T-helper 2 cell (primary cell): ENCODE results near the gene ACSL3.

Source experiments
- DNase-seq, 5 experiments: peaks; one replicate each; pipeline versions ENCODE4 v3.0.0 to v3.0.0-alpha.2; 2012 to 2022

The ACSL3 gene

GRCh38 chr2:222944552-222944951, 83.7 kb downstream of the ACSL3 start:
- no peak for DNase-seq

DNA sequence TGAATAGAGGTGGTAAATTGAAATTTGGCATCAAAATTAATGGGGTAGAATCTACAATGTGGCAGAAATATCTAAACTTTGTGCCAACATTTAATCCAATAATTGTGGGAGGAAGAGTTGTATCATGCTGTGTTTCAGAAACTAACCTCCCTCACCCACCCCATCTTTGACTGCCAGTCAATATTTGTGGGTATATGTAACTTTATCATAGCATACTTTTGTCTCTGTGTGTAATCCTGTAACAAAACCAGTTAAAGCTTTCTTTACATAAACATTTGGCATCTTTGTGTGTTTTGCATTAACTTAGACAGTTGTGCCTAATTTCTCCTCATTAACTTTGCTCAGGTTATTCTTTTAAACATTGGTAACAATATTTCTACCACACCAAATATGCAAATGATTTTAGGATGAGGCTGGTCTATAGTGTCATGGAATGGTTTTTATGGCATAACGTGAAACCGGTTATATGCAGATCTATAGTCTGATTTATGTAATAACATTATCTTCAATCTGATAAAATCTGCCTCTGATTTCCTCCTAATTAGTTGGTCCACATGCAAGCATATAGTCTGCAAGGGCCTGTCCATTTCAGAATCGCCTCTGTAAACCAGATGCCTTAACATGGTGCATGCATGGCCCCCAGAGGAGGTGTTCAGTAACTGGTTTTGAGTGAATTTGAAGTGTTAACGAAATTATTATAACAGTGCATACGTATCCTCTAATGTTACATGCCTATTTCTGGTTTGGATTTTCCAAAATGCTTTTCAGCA, 84.3 kb downstream of the ACSL3 start:
- no peak for DNase-seq

DNA sequence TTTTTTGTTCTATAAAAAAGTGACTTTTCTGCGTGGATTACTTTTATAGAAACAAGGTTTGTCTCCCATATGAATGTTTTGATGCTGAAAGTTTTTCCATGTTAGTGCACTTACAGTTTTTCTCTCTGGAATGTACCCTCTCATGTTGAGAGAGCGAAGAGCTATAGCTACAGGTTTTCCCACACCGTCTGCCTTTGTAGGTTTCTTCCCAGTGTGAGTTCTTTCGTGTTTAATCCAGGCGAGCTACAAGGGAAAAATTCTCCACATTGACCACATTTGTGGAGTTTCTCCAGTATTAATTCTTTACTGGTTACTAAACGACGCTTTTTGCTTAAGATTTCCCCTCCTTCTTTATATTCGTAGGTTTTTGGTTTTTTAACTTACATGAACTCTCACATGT, 85.1 kb downstream of the ACSL3 start:
- DNase-seq, result no peak

GRCh38 chr2:222946700-222947287, 86.0 kb downstream of the ACSL3 start:
- DNase-seq, result no peak

DNA sequence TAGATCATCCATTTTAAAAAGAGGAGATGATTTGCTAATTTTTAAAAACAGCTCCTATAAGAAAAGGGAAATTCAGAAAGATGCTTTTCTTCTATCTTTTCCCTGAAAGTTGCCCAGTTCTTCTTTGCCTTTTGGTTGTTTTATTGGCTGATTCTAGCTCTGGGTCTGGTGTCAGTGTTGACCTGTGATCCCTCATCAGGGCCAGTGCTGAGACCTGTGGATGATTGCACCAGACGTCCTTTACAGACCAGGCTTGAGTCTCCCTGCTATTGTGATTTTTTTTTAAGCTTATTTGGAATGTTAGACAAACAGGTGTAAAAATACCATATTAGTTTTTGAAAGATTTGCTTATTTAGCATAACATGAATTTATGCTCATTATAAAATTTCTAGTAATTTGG, 88.2 kb downstream of the ACSL3 start:
- DNase-seq, result no peak

- DNase-seq, result no peak
Observed at GRCh38 chr2:222949690-222950323, 89.0 kb downstream of the ACSL3 start.

DNA sequence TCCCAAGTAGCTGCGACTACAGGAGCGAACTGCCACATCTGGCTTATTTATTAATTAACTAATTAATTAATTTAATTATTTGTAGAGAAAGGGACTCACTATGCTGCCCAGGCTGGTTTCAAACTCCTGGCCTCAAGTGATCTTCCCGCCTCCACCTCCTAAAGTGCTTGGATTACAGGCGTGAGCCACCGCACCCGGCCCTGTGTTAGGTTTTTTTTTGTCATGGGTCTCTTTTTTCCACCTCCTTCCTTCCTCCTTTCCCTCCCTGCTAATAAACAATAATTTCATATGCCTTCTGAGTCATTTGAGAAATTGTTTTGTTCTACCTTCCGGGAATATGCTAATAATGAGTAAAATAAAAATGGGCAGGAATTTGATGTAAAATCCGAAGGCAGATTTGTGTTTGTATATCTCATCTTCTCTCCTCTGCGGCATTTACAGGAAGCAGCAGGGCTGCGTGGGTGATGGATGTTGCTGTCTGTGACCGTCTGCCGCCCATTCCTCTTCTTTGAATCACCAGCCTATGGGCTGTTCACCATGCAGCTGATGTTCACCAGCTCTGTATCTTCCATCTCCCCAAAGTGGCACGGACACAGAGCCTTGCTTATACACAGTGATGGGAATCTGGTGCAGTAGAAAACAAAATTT, 89.9 kb downstream of the ACSL3 start:
- DNase-seq, result no peak

DNA sequence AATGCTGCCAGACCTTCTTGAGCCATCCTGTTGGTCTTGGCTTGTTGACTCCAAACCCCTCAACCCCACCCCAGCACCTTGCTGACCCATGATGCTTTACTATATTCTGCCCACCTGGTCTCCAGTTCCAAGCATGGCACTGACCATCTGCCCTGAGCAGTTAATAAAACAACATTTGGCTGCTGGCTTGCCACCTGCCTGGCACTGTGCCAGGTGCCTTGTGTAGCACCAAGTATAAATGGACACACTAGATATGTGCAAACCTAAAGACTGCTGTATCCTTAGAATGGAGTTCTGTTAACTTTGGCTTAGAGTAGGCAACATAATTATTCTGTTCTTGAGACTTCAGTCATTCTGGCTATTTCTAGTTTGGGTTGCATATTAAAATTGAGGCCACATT, 91.4 kb downstream of the ACSL3 start:
- DNase-seq, result no peak

DNA sequence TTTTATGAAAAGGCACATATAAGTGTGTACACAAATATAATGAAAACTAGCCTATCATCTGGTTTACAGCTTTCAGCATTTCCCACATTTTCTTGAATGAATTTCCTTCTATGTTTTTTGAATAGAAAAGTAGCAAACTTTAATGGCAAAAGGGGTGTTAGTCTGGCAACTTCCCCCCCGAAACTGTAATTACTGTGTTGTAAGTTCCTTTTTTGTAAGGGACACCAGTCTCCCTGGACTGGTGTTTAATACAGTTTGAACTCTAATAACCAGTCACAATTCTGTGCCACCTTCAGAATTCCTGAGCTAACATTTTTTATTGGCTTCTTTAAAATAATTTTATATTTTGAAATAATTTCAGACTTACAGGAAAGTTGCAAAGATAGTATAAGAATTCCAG, 94.2 kb downstream of the ACSL3 start:
- DNase-seq, result no peak

DNA sequence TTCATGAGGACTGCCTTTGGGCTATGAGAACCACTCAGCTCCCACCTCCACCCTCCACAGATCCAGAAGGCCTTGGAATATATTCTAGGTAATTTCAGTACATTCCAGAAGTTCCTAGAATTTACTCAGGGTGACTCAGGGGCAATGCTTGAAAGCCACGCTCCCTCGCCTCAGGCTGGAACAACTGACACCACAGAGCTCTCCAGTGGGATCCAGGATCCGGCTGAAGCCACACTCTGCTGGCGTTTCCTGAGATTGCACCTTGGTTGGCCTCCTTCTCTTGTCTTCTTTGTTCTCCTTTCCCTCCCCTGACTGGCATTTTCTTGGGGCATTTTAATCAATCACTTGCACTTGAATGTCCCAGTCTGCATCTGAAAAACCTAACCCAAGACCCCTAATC, 98.5 kb downstream of the ACSL3 start:
- no peak for DNase-seq

DNA sequence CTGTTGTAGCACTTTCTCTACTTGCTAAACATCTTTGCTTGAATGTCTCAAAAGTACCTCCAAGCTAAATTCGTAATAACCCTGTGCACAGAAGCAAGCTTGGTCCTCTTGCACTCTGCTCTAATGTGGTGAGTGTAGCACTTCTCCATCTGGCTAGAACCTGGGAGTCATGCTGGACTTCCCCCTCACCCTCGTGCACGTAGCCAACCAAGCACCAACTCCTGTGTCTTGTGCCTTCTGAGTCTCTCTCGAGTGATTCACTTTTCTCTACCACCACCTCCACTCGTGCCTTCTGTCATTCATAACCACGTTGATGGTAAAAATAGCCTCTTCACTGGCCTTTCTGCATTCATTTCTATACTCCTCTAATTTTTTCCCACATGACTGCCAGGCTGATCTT, 99.3 kb downstream of the ACSL3 start:
- no peak for DNase-seq

DNA sequence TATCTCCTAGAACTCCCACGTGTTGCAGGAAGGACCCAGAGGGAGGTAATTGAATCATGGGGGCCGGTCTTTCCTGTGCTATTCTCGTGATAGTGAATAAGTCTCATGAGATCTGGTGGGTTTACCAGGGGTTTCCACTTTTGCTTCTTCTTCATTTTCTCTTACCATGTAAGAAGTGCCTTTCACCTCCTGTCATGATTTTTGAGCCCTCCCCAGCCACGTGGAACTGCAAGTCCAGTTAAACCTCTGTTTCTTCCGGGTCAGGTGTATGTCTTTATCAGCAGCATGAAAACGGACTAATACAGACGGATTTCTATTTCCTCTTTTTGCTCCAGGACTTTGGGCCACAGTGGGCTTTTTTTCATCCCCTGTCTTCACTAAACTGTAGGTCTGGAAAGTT, 102.8 kb downstream of the ACSL3 start:
- DNase-seq, result no peak

DNA sequence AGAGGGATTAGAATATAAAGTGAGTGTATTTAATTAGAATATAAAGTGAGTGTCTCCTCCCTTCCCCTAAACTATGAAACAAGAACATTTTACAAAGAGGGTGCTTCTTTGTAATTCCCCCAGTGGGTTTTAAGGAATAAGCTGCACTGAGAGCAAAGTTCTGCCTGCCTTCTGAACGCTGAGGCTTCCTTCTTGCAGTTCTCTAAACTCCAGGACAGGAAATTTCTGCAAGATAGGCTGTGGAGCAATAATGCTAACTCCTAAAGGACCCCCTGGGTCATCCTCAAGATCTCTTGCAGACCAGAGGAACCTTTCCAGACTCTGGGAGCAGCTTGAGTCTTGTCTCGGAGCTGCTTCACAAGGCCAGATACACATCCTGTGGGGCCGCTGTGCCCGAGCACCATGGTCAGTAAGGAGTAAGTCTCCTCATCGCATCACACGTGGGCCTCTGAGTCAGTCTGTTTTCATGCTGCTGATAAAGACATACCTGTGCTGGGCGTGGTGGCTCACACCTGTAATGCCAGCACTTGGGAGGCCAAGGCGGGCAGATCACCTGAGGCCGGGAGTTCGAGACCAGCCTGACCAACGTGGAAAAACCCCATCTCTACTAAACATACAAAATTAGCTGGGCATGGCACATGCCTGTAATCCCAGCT, 103.7 kb downstream of the ACSL3 start:
- DNase-seq, result no peak

- DNase-seq, result no peak
Observed at GRCh38 chr2:222965555-222965954, 104.7 kb downstream of the ACSL3 start.

GRCh38 chr2:222968550-222969155, 107.8 kb downstream of the ACSL3 start:
- no peak for DNase-seq

DNA sequence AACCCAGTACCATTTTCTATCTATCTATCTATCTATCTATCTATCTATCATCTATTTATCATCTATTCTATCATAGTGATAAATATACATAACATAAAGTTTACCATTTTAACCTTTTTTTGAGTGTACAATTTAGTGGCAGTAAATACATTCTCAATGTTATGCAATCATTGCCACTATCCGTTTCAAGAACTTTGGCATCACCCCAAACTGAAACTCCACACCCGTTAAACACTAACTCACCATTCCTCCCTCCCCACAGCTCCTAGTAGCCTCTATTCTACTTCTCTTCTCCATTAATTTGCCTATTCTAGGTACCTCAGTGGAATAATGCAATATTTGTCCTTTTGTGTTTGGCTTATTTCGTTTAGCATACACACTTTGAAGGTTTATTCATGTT, 108.7 kb downstream of the ACSL3 start:
- no peak for DNase-seq

DNA sequence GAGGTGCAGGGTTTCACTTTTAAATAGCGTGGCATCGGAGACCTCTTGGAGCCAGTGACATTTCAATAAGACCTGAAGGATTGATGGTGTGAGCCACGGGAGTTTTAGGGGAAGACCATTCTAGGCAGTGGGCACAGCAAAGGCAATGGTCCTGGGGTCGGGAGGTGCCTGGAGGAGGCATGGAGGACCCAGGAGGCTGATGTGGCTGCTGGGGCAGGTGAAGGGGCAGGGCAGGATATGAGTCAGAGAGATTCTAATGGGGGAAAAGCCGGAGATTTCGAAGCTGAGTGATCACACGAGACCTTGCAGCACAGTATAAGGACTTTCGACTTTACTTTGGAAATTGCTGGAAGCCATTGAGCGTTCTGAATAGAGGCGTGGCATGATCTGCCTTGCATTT, 111.6 kb downstream of the ACSL3 start:
- DNase-seq, result no peak

DNA sequence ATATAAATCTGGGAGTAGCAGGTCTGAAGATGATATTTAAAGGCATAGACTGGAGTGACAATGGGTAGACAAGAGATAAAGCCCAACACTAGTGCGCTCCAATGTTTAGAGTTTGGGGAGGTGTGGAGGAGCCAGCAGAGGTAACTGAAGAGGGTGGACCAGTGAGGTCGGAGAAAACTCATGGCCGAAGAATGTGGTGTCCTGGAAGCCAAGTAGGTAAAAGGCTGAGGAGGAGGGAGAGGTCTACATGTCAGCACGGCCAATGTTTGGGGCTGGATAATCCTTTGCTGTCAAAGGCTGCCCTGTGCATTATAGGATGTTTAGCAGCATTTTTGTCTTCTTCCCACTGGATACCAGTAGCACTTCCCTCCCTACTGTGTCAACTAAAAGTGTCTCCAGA, 112.4 kb downstream of the ACSL3 start:
- DNase-seq, result no peak

DNA sequence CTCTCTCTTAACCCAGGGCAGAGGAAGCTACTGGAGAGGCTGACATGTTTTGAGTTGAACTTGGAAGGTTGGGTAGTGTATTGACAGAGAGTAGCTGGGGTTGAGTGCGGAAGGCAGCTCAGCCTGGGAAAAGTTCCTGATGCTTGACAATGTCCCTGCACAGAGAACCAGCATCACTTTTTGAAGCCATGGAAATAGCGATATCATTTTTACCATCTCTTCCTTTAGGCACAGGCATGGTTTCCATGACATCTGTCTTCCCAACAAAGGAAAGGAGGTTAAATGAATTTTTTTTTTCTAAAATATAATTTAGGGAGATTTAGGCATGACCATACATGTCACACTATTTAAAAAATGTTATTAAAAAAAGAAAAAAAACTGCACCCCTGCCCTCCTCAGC, 112.9 kb downstream of the ACSL3 start:
- DNase-seq, result no peak

- no peak for DNase-seq
Observed at GRCh38 chr2:222976521-222977061, 115.8 kb downstream of the ACSL3 start.

DNA sequence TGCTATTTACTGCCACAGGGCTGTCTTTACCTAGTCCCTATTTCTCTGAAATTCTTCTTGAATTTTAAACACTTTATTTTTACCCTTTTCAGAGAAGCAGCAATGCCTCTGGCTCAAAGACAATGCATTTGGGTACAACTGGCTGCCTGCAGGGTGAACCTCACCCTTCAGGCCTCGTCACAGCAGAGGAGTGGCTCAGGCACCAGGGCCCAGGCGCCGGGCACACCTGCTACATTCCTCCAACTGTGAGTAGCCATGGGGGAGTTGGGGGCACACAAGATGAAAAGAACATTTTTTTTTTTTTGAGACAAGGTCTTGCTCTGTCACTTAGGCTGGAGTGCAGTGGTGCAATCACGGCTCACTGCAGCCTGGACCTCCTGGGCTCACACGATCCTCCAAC, 116.3 kb downstream of the ACSL3 start:
- no peak for DNase-seq

DNA sequence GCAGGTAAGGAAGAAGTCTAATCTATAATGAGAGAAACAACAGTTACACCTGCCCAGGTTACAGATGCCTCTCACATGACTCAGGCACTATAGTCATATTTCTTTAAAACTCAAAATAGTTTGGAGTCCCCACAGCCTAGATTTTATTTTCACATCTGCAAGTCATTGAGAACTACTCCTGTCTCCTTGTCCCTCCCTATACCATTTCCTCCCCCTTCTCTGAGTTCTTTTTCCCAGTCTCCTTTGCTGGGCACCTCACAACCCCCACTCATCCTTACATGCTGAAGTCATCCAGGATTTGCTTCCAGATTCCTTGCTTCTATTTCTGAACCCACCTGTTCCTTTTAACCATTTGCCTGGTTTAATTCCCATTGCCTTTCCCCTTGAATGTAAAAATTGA, 118.0 kb downstream of the ACSL3 start:
- no peak for DNase-seq

DNA sequence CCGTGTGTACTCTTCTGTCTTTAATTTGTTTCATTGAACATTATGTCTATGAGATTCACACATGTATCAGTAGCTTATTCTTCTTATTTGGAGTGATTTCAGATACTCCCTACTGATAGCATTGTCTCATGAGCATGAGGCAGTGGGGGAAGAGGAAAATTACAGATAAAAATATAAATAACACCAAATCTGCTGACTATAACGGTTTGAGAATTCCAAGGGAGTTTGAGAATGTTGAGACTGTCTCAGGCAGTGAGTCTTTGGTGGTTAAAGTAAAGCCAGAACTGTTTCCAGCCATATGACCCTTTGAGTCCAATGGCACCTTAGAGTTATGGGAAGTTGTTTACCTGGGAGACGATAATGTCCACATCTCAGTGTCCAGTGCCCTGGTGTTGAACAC, 118.6 kb downstream of the ACSL3 start:
- DNase-seq, result no peak
